Measurements from ENCODE around the gene FNIP2.

Gene FNIP2

GRCh38 chr4:158903472-158904043 lies 134.7 kb downstream of the FNIP2 start:
- H3K4me3 ChIP-seq (ENCODE audit: low read depth, low read length) = no peak overlapping the region
- DNase-seq (ENCODE audit: low read depth) = no peak
- TF ChIP-seq CTCF (IDR thresholded peaks at IDR 0.05; ENCODE audit: control insufficient read depth, extremely low read depth, insufficient read depth) = no peak

- H3K4me3 ChIP-seq (ENCODE audit: low read depth, low read length) = no peak overlapping the region
- no peak for TF ChIP-seq CTCF (IDR thresholded peaks at IDR 0.05; ENCODE audit: control insufficient read depth, extremely low read depth, insufficient read depth)
- no peak for DNase-seq (ENCODE audit: low read depth)
Measured at GRCh38 chr4:158904815-158905214, 136.0 kb downstream of the FNIP2 start.

GRCh38 chr4:158906073-158906472 lies 137.2 kb downstream of the FNIP2 start:
- H3K4me3 ChIP-seq (ENCODE audit: low read depth, low read length) = no peak overlapping the region
- no peak for DNase-seq (ENCODE audit: low read depth)
- no peak for TF ChIP-seq CTCF (IDR thresholded peaks at IDR 0.05; ENCODE audit: control insufficient read depth, extremely low read depth, insufficient read depth)

- no peak overlapping the region for H3K4me3 ChIP-seq (ENCODE audit: low read depth, low read length)
- TF ChIP-seq CTCF (IDR thresholded peaks at IDR 0.05; ENCODE audit: control insufficient read depth, extremely low read depth, insufficient read depth) = no peak
- DNase-seq (ENCODE audit: low read depth) = no peak
Measured at GRCh38 chr4:158912390-158912789, 143.6 kb downstream of the FNIP2 start.

- DNase-seq (ENCODE audit: low read depth) = no peak
- H3K4me3 ChIP-seq (ENCODE audit: low read depth, low read length) = no peak overlapping the region
- TF ChIP-seq CTCF (IDR thresholded peaks at IDR 0.05; ENCODE audit: control insufficient read depth, extremely low read depth, insufficient read depth) = no peak
Measured at GRCh38 chr4:158912806-158913205, 144.0 kb downstream of the FNIP2 start.

- no peak overlapping the region for H3K4me3 ChIP-seq (ENCODE audit: low read depth, low read length)
Measured at GRCh38 chr4:158913766-158914165, 144.9 kb downstream of the FNIP2 start.

More at GRCh38 chr4:158913766-158914165, 144.9 kb downstream of the FNIP2 start:
- no peak for TF ChIP-seq CTCF (IDR thresholded peaks at IDR 0.05; ENCODE audit: control insufficient read depth, extremely low read depth, insufficient read depth)
- no peak for DNase-seq (ENCODE audit: low read depth)

Measured in LNCaP clone FGC (cell line).